IMR-90 (cell line): Measurements from ENCODE around the gene TNIP1. TPM values are rescaled to one million over a fixed set of nuclear protein-coding genes. Genes with fewer than 3 reads are reported as not detected.

ENCODE experiments used
- USF2 ChIP-seq: fragments of 150-350 bp; IDR thresholded peaks from 2 replicates; pipeline ENCODE4 v1.6.1; 2017; ENCODE audit warnings: mild to moderate bottlenecking, antibody characterized with exemption, low read length, low read depth
- polyA plus RNA-seq, 3 experiments: library from polyadenylated mRNA; depleted of rRNA; stranded (reverse); fragments of >200 nt; gene quantifications; 2 replicates each; pipeline ENCODE4 v1.2.3, GENCODE V29; 2012; ENCODE audit warnings: low replicate concordance in 1 of 3
- total RNA-seq: library from RNA; depleted of rRNA; stranded (reverse); fragments of >200 nt; gene quantifications from 2 replicates; pipeline ENCODE4 v1.2.3, GENCODE V29; 2012

Gene TNIP1
- total and polyA plus RNA-seq, 2 of the 4 experiments (the other 2 are of a cell fraction): 63.8 to 92.8 TPM

DNA sequence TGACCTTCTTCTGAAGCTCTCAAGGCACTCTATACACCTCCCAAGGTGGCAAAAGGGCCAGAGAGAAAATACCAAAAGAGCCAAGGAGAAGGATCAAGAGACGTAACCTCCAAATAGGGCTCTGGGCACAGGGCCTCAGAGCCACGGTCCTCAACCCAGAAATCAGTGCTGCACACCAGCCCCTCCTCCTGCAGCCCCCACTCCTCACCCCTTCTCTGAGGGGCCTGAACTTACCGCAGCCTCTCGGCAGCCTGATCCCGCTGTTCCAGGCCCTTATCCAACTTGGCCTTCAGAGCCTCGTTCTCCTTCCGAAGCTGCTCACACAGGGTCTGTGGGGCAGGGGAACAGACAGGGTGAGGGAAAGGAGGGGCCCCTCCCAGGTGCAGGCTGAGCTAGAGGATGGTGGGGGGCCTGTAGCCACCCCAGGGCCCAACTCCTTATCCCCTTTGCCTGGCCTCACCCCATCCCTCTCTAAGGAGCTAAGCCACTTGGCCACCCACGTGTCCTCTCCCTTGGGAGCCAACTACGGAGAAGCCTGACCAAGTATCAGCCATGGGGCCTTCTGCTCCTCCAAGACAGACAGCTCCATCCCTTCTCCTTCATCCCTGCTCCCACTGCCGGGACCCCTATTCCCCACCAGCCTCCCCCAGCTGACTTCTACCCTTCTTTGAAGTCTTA is 28.8 kb downstream of the TNIP1 start (continued):
- TF ChIP-seq USF2: no peak
